Prostate gland (tissue), 2 donors: Measurements from ENCODE around the gene CYP2F1. TPM values are rescaled to one million over a fixed set of nuclear protein-coding genes. Genes with fewer than 3 reads are reported as not detected.

Experiments
- DNase-seq: peaks from one replicate; pipeline ENCODE4 v3.0.0-alpha.2; 2019; ENCODE audit warnings: low spot score
- H3K27ac ChIP-seq, 2 donors: fragments of 200-600 bp; sonication (generic); 2 replicates each; pipeline ENCODE4 v1.5.1; 2017 to 2019
- H3K27me3 ChIP-seq: fragments of 200-600 bp; sonication (generic); replicated peaks from 2 replicates; pipeline ENCODE4 v1.5.1; 2019; ENCODE audit not compliant: insufficient read depth
- H3K36me3 ChIP-seq, 2 donors: fragments of 200-600 bp; sonication (generic); 1 replicate in 1 of 2; 2 replicates in 1 of 2; pipeline versions ENCODE4 v1.5.1 to v1.8.1; 2017 to 2019
- H3K4me1 ChIP-seq: fragments of 200-600 bp; sonication (generic); replicated peaks from 2 replicates; pipeline ENCODE4 v1.5.1; 2019
- H3K4me3 ChIP-seq, 2 donors: fragments of 200-600 bp; sonication (generic); 2 replicates each; pipeline ENCODE4 v1.5.1; 2017 to 2019
- H3K9me3 ChIP-seq: fragments of 200-600 bp; sonication (generic); 2 replicates; pipeline ENCODE4 v1.5.1; 2017
- POLR2A ChIP-seq: fragments of 450-650 bp; IDR thresholded peaks from one replicate; pipeline ENCODE4 v1.6.1; 2016; ENCODE audit warnings: antibody characterized with exemption, mild to moderate bottlenecking
- POLR2AphosphoS5 ChIP-seq: sonication (generic); formaldehyde crosslinking; IDR thresholded peaks from one replicate; pipeline ENCODE4 v1.6.1; 2017; ENCODE audit warnings: antibody characterized with exemption
- WGBS: methylation state at CpG from one replicate; pipeline ENCODE4 v1.1.5; 2018; 5-methylcytosine and 5-hydroxymethylcytosine counted together
- intact Hi-C: fragments of 100-400 bp; cut with DNase I; formaldehyde crosslinking; loops from one replicate; pipeline ENCODE4 v1.14.2; 2022
- total RNA-seq, 2 donors: library from RNA; depleted of rRNA; stranded (reverse); fragments of >200 nt; gene quantifications; one replicate each; pipeline ENCODE4 v1.1.0, GENCODE V29; 2016
- TF ChIP-seq, protein P1 (sequence below), 4 experiments: fragments of 200-600 bp in 2 of 4; fragments of 450-650 bp in 2 of 4; sonication (generic) in 2 of 4; IDR thresholded peaks; 1 replicate in 3 of 4; 2 replicates in 1 of 4; pipeline ENCODE4 v1.5.1; 2016 to 2019; ENCODE audit warnings: antibody characterized with exemption in 4 of 4, mild to moderate bottlenecking in 2 of 4, moderate library complexity in 2 of 4

CYP2F1 gene
- total RNA-seq, 2 donors from 2014 or later, result 7.3 TPM; not detected in 1

DNA sequence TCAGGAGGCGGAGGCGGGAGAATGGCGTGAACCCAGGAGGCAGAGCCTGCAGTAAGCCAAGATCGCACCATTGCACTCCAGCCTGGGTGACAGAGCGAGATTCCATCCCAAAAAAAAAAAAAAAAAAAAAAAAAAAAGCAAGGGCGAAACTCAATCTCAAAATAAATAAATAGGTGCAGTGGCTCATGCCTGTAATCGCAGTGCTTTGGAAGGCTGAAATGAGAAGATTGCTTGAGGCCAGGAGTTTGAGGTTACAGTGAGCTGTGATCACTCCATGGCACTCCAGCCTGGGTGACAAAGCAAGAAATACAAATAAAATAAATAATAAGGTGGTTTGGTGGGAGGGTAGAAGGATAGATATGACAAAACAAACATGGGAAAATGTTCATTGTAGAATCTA, 39.8 kb downstream of the CYP2F1 start:
- no peaks in the 10 kb centered on the region for H3K4me1 ChIP-seq
- WGBS, result 76% methylated on average over 7 of the region's 7 CpGs
- H3K9me3 ChIP-seq, result no peaks in the 10 kb centered on the region
- intact Hi-C loops, result no loop called here
- H3K27ac ChIP-seq, result no peak overlapping the region
- H3K36me3 ChIP-seq, result no peaks in the 10 kb centered on the region
- no peak overlapping the region for H3K4me3 ChIP-seq
- TF ChIP-seq POLR2A (no peak), POLR2AphosphoS5 (no peak)
- TF ChIP-seq, protein P1, sequence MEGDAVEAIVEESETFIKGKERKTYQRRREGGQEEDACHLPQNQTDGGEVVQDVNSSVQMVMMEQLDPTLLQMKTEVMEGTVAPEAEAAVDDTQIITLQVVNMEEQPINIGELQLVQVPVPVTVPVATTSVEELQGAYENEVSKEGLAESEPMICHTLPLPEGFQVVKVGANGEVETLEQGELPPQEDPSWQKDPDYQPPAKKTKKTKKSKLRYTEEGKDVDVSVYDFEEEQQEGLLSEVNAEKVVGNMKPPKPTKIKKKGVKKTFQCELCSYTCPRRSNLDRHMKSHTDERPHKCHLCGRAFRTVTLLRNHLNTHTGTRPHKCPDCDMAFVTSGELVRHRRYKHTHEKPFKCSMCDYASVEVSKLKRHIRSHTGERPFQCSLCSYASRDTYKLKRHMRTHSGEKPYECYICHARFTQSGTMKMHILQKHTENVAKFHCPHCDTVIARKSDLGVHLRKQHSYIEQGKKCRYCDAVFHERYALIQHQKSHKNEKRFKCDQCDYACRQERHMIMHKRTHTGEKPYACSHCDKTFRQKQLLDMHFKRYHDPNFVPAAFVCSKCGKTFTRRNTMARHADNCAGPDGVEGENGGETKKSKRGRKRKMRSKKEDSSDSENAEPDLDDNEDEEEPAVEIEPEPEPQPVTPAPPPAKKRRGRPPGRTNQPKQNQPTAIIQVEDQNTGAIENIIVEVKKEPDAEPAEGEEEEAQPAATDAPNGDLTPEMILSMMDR (IDR thresholded peaks at IDR 0.05), result no peak
- no peaks in the 10 kb centered on the region for H3K27me3 ChIP-seq
- no peak for DNase-seq

DNA sequence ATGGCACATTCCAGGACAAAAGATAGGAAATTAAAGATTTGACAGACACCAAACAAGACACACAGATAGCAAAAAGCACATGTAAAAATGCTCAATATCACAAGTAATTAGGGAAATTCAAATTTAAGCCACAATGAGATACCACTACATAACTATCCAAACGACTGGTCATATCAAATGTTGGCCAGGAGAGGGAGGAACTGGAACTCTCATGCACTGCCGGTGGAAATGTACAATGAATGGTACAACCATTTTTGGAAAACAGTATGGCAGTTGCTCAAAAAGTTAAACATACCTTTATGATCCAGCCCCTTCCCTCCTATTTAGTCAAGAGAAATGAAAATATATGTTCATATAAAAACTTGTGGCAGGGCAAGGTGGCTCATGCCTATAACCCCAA, 42.0 kb downstream of the CYP2F1 start:
- 94% methylated on average over 2 of the region's 2 CpGs for WGBS
- no peak for DNase-seq
- intact Hi-C loops, result no loop called here
- H3K27ac ChIP-seq, result no peak overlapping the region
- TF ChIP-seq, protein P1 (IDR thresholded peaks at IDR 0.05), result no peak
- TF ChIP-seq POLR2AphosphoS5 (no peak), POLR2A (no peak)
- no peaks in the 10 kb centered on the region for H3K9me3 ChIP-seq
- no peaks in the 10 kb centered on the region for H3K27me3 ChIP-seq
- no peak overlapping the region for H3K4me3 ChIP-seq
- H3K4me1 ChIP-seq, result no peaks in the 10 kb centered on the region
- no peaks in the 10 kb centered on the region for H3K36me3 ChIP-seq

DNA sequence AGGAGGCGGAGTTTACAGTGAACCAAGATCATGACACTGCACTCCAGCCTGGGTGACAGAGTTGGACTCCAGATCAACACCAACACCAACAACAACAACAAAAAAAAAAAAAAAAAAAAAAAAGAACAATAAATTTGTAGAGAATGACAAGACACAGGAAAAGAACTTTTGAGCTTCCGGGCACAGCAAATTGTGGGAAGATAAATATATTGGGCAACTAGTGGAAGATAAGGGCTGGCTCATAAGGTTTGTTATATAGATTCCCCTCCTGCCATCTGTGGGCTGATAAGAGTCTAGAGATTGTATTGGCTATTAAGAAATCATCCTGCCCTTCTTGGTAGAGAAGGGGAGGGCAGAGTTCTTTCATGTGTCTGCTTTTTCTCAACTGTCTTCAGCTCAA, 45.6 kb downstream of the CYP2F1 start:
- no peak for DNase-seq
- no peaks in the 10 kb centered on the region for H3K4me1 ChIP-seq
- H3K27ac ChIP-seq, result no peak overlapping the region
- no peaks in the 10 kb centered on the region for H3K27me3 ChIP-seq
- no peaks in the 10 kb centered on the region for H3K36me3 ChIP-seq
- TF ChIP-seq POLR2AphosphoS5, result no peak
- TF ChIP-seq, protein P1 (IDR thresholded peaks at IDR 0.05), result no peak
- no peak for TF ChIP-seq POLR2A
- intact Hi-C loops, result no loop called here
- 97% methylated on average over 2 of the region's 2 CpGs for WGBS
- H3K4me3 ChIP-seq, result no peak overlapping the region
- no peaks in the 10 kb centered on the region for H3K9me3 ChIP-seq

DNA sequence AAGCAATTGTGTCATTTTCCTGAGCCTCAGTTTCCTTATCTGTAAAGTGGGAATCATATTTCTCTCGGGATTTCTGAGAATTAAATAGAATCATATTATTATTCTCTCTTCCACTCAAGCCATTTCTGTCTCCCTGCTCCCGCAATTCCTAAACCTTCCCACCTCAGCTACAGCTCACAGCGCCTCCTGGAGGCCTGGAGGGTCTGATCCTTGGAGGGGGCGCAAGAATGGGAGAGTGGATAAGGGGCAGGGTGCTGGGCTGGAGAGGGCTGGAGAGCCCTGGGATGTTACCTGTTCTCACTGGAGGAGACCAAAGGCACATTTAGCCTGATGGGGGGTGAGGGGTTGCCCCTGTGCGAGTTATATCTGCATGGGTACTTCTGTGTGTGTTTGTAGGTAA, 47.7 kb downstream of the CYP2F1 start:
- Histone ChIP-seq H3K9me3 (no peaks in the 10 kb centered on the region), H3K4me3 (no peak overlapping the region), H3K36me3 (no peaks in the 10 kb centered on the region), H3K27me3 (no peaks in the 10 kb centered on the region), H3K27ac (no peak overlapping the region), H3K4me1 (no peaks in the 10 kb centered on the region)
- 93% methylated on average over 5 of the region's 5 CpGs for WGBS
- no peak for DNase-seq
- TF ChIP-seq, protein P1 (IDR thresholded peaks at IDR 0.05), result no peak
- TF ChIP-seq POLR2A (no peak), POLR2AphosphoS5 (no peak)
- intact Hi-C loops, result no loop called here

DNA sequence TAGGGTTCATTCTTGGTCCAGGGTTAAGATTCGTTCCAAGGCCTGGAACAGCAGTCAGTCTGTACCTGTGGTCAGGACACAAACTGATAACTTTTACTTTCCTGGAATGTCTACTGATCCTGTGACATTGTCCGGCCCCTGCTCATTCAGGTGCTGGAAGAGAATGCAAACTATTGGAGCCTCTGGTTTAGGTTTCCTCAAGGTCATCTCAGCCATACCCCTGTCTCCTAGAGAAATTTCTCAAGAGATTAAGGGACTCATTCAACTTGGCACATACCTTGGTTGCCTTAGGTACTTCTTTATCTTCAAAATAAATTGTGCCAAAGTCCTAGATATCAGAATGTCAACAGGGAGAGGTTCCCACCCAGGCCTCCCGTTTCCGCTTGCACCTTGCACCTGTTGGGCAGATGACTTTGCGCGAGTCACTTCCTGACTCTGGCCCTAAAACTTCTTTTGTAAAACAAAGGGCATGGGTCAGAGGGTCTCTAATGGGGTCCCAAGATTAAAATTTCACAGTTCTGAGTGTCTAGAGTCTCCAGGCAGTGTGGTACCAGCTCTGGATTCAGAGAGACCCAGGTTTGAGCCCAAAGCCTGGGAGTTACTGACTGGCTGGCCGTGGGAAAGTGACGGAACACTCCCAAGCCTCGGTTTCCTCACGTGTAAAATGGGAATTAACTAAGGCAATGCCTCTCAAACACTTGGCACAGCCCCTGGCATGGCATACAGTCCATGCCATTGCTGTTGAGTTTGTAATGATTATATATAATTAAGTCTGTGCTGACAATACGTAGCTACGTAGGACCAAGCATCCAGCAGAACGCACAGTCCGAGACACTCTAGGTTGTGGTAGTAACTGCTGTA, 52.9 kb downstream of the CYP2F1 start:
- H3K4me3 ChIP-seq, result no peak overlapping the region
- DNase-seq, result no peak
- H3K27ac ChIP-seq, result no peak overlapping the region
- TF ChIP-seq, protein P1 (IDR thresholded peaks at IDR 0.05), result no peak
- no peak for TF ChIP-seq POLR2AphosphoS5
- no peak for TF ChIP-seq POLR2A
- no peaks in the 10 kb centered on the region for H3K36me3 ChIP-seq
- intact Hi-C loops, result no loop called here
- no peaks in the 10 kb centered on the region for H3K27me3 ChIP-seq
- no peaks in the 10 kb centered on the region for H3K9me3 ChIP-seq
- 88% methylated on average over 14 of the region's 14 CpGs for WGBS
- H3K4me1 ChIP-seq, result no peaks in the 10 kb centered on the region
